ENCODE measurements around the gene SDHAF1. TPM values are rescaled to one million over a fixed set of nuclear protein-coding genes. Genes with fewer than 3 reads are reported as not detected.

Gene SDHAF1
- total RNA-seq, 1 donor from 2014 or later, result 11.2 TPM

- no peak for DNase-seq
Observed at GRCh38 chr19:35986664-35987570, 8.1 kb upstream of the SDHAF1 start.

- DNase-seq, result no peak
Observed at GRCh38 chr19:35987571-35987896, 7.5 kb upstream of the SDHAF1 start.

GRCh38 chr19:35988824-35989223 is 6.2 kb upstream of the SDHAF1 start:
- DNase-seq, result no peak

DNA sequence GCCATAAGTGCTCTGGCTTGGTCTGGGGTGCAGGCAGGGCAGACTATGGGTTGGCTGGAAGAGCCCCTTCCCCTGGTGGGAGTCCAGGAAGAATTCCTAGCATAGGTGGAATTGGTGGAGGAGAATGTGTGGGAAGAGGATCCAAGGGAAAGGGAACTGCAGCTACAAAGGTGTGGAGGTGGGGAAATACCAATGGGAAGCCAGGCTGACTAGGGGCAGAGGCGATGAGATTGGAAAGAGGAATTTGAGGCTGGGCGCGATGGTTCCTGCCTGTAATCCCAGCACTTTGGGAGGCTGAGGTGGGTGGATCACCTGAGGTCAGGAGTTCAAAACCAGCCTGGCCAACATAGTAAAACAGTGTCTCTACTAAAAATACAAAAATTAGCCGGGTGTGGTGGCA is 4.8 kb upstream of the SDHAF1 start:
- no peak for DNase-seq

- DNase-seq, result no peak
Observed at GRCh38 chr19:35990771-35991730, 3.9 kb upstream of the SDHAF1 start.

GRCh38 chr19:35991731-35992450 is 3.1 kb upstream of the SDHAF1 start:
- no peak for DNase-seq

- no peak for DNase-seq
Observed at GRCh38 chr19:35992907-35993765, 1.9 kb upstream of the SDHAF1 start.

DNA sequence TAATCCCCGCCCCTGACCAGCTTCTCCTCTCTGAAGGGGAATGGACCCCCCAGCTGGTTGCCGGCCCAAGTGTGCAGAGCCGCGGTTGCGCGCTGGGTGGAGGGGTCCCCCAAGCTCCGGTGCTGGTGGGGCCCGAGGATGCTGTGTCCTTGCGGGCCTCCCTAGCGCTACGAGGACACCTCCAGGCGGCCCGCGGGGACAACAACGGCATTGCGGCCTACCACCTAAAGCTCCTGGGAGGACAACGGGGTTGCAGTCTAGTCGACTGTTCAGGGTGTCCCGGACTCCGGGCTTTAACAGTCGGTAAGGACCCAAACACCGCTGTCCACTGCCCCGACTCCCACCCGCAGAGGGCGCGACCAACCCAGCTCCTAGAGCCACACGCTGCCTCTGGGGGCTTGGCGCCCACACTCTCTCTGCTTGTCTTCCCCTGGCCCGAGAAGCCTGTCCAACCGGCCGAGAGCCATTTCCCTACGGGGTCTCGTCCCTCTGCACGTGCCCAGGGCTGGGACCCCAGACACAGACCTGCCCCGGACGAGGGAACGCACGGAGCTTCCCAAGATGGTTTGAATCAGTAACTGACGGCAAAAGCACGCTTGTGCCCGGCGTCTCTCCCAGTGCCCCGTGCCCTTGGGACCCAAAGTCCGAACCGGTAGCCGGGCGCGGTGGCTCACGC is 927 bp upstream of the SDHAF1 start:
- no peak for DNase-seq

DNA sequence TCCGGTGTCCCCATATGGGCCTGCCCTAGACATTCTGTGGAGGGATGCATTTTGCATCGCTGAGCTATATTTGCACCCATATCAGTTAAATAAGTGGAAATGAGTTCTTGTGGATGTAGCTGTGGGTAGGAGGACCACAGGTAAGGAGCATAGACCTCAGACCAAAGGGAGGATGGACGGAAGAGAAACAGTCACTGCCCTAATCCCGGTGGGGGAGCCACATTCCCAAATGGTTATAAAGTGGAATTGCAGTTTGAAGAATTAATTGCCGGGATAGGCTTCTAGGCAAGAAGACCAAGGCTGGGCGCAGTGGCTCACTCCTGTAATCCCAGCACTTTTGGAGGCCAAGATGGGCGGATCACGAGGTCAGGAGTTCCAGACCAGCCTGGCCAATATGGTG is 1.8 kb downstream of the SDHAF1 start:
- DNase-seq, result no peak

GRCh38 chr19:36001605-36002004 is 6.6 kb downstream of the SDHAF1 start:
- DNase-seq, result no peak

DNA sequence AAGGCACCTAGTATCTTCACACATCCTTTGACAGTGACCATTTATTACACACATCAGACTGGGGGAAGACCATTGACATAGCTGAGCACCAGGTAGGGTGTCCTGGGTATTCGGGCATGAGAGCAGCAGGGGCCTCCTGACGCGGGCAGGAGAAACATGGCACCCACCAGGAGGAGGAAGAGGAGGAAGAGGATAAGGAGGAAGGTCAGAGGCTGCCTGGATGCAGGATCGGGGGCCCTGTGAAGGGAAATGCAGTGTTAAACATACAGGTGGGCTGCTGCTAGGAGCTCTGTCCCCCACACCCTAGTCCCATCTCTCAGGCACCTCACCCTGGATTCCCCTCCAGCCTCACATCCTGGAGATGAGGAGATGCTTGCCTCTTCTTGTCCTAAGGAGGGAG is 8.3 kb downstream of the SDHAF1 start:
- DNase-seq, result no peak

- DNase-seq, result no peak
Observed at GRCh38 chr19:36006955-36007354, 12.0 kb downstream of the SDHAF1 start.

- no peak for DNase-seq
Observed at GRCh38 chr19:36008336-36008978, 13.5 kb downstream of the SDHAF1 start, which contains the start of gene SYNE4. Gene SYNE4 (minus strand): TSS chr19:36008813. CDS start chr19:36008681, 132 bp downstream.

GRCh38 chr19:36009220-36009619 is 14.2 kb downstream of the SDHAF1 start:
- DNase-seq, result peak; percentile 14

GRCh38 chr19:36009633-36010379 is 14.8 kb downstream of the SDHAF1 start:
- DNase-seq, result no peak

DNA sequence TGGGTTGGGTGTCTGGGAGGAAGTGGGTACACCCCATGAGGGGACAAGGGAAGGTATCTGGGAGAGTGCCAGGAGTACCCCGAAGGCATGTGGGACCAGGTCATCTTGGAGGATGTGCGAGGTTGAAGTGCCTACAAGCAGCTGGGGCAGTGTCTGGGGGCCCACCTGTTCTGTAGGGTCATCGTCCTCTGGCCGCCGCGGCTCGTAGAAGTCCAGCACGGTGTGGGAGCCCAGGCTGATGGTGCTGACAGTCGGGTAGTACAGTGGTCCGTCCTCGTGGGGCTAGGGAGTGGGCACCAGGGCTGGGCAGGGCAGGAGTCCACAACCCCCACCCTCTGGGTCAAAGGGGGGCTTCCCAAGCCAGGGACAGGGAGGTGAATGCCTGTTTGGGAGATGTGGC is 15.4 kb downstream of the SDHAF1 start:
- DNase-seq, result no peak

DNA sequence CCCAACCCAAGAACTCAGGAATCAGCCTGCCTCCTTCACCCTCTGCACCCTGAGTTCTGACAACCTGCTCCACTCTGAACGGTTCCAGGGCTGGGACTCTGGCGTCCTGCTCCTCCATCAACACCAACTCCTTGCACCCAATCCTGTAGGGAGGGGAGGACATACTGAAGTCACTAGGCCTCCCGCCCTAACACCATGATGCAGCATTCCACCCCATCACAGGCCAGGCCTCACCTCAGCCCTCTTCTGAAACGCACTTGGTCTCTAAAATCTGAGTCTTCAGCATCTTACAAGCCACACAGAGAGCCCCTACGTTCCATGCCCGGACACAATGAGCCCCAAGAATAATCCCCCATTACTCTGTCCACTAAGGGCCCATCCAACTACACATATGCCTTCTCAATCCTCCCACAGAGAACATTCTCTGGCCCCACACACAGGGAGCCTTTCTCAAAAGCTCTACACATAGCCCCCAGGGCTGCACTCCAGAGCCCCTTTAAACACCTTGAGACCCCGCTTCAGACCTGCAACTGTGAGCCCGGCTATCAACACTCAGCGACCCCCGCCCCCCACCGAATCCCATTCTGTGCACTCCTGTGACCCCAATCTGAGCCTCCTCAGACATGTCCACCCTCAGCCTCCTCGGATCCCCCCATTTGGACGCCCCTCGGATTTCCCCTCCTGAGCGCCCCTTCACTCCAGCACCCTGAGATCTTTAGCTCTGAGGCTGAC is 18.5 kb downstream of the SDHAF1 start:
- DNase-seq, result no peak

- DNase-seq, result peak; percentile 98
Observed at GRCh38 chr19:36014012-36014924, 19.3 kb downstream of the SDHAF1 start, which contains the start of gene ALKBH6. Gene ALKBH6 (minus strand): TSS chr19:36014213. CDS start chr19:36013397, 816 bp downstream.

Measured in skin of body (tissue), 2 donors.